WTC11 (cell line): ENCODE data around the gene CELF4. TPM values are rescaled to one million over a fixed set of nuclear protein-coding genes. Genes with fewer than 3 reads are reported as not detected.
"Not testable (repeated sequence)": the region's sequence is repeated elsewhere in the genome, so short reads cannot be mapped to it uniquely, and the experiment has no call there.

Source experiments
- ATAC-seq: fragments of 200-7000 bp; cut with Tn5 transposase; 2 replicates; pipeline ENCODE4 v1.10.0; 2021; ENCODE audit warnings: mild to moderate bottlenecking, moderate library complexity
- CTCF ChIA-PET: fragments of 300-600 bp; sonication (Branson Sonifier 250); formaldehyde crosslinking; loops from one replicate; lab custom pipeline; 2021; ENCODE audit warnings: antibody characterized with exemption; lab: Charles Lee
- POLR2A ChIA-PET: fragments of 350-600 bp; sonication (Branson Sonifier 250); formaldehyde crosslinking; loops from one replicate; lab custom pipeline; 2021; ENCODE audit warnings: antibody characterized with exemption; lab: Charles Lee
- DNase-seq: peaks from one replicate; pipeline ENCODE4 v3.0.0; 2021; ENCODE audit warnings: low spot score
- H3K27ac Mint-ChIP-seq: 2 replicates; pipeline ENCODE4 v1.8.0; 2021; ENCODE audit warnings: mixed read lengths
- H3K27me3 Mint-ChIP-seq: 2 replicates; pipeline ENCODE4 v1.8.0; 2021; ENCODE audit warnings: low read depth, mild to moderate bottlenecking, moderate library complexity, mixed read lengths
- H3K36me3 Mint-ChIP-seq: 2 replicates; pipeline ENCODE4 v1.8.0; 2021; ENCODE audit warnings: mixed read lengths
- H3K4me1 Mint-ChIP-seq: 2 replicates; pipeline ENCODE4 v1.8.0; 2022; ENCODE audit warnings: mixed read lengths
- H3K4me3 Mint-ChIP-seq: 2 replicates; pipeline ENCODE4 v1.8.0; 2021; ENCODE audit warnings: mild to moderate bottlenecking, moderate library complexity, mixed read lengths
- H3K9me3 Mint-ChIP-seq: 2 replicates; pipeline ENCODE4 v1.8.0; 2021; ENCODE audit warnings: mixed read lengths
- AFF4 ChIP-seq: sonication (generic); formaldehyde crosslinking; IDR thresholded peaks from 2 replicates; pipeline ENCODE4 v1.8.1; 2023; ENCODE audit warnings: mild to moderate bottlenecking, missing genetic modification reagents, borderline replicate concordance
- E2F1 ChIP-seq: sonication (generic); formaldehyde crosslinking; IDR thresholded peaks from 2 replicates; pipeline ENCODE4 v1.8.0; 2022; ENCODE audit warnings: mild to moderate bottlenecking, missing genetic modification reagents
- E2F5 ChIP-seq: sonication (generic); formaldehyde crosslinking; IDR thresholded peaks from 2 replicates; pipeline ENCODE4 v1.8.1; 2022; ENCODE audit warnings: mild to moderate bottlenecking, moderate library complexity, missing genetic modification reagents
- FOXJ3 ChIP-seq: sonication (generic); formaldehyde crosslinking; IDR thresholded peaks from 2 replicates; pipeline ENCODE4 v1.9.0; 2021; ENCODE audit warnings: missing genetic modification reagents, mild to moderate bottlenecking, borderline replicate concordance
- GRHL2 ChIP-seq: fragments of 250-450 bp; sonication (Bioruptor Pico); IDR thresholded peaks from 2 replicates; pipeline ENCODE4 v1.8.0; 2022; ENCODE audit warnings: mild to moderate bottlenecking, moderate library complexity; ENCODE audit not compliant: insufficient replicate concordance, severe bottlenecking
- GTF2I ChIP-seq: fragments of 250-450 bp; sonication (Bioruptor Pico); conservative IDR thresholded peaks from 2 replicates; pipeline ENCODE4 v1.4.0; 2021; ENCODE audit warnings: mild to moderate bottlenecking
- JAZF1 ChIP-seq: fragments of 250-450 bp; sonication (Bioruptor Pico); IDR thresholded peaks from 2 replicates; pipeline ENCODE4 v1.9.0; 2021; ENCODE audit warnings: moderate library complexity, mild to moderate bottlenecking, inconsistent platforms
- MLX ChIP-seq: sonication (generic); formaldehyde crosslinking; IDR thresholded peaks from 2 replicates; pipeline ENCODE4 v1.8.1; 2023; ENCODE audit warnings: mild to moderate bottlenecking, missing genetic modification reagents, moderate library complexity
- OVOL2 ChIP-seq: fragments of 250-450 bp; sonication (Bioruptor Pico); IDR thresholded peaks from 2 replicates; pipeline ENCODE4 v1.9.0; 2021; ENCODE audit warnings: mild to moderate bottlenecking, borderline replicate concordance
- SMAD3 ChIP-seq: sonication (generic); formaldehyde crosslinking; IDR thresholded peaks from 2 replicates; pipeline ENCODE4 v1.8.0; 2022; ENCODE audit warnings: missing genetic modification reagents, mild to moderate bottlenecking, borderline replicate concordance
- USF1 ChIP-seq: sonication (generic); formaldehyde crosslinking; IDR thresholded peaks from 2 replicates; pipeline ENCODE4 v1.8.0; 2022; ENCODE audit warnings: mild to moderate bottlenecking, missing genetic modification reagents
- ZBTB21 ChIP-seq: sonication (generic); formaldehyde crosslinking; IDR thresholded peaks from 2 replicates; pipeline ENCODE4 v1.8.1; 2023; ENCODE audit warnings: mild to moderate bottlenecking, missing genetic modification reagents, borderline replicate concordance
- ZBTB43 ChIP-seq: sonication (generic); formaldehyde crosslinking; IDR thresholded peaks from 2 replicates; pipeline ENCODE4 v1.8.1; 2023; ENCODE audit warnings: mild to moderate bottlenecking, missing genetic modification reagents
- ZNF263 ChIP-seq: sonication (generic); formaldehyde crosslinking; IDR thresholded peaks from 2 replicates; pipeline ENCODE4 v1.8.1; 2022; ENCODE audit warnings: low read depth, mild to moderate bottlenecking, moderate library complexity, missing genetic modification reagents
- ZNF425 ChIP-seq: fragments of 250-450 bp; sonication (Bioruptor Pico); conservative IDR thresholded peaks from 2 replicates; pipeline ENCODE4 v1.9.0; 2021; ENCODE audit warnings: mild to moderate bottlenecking
- ZNF532 ChIP-seq: fragments of 250-450 bp; sonication (Bioruptor Pico); IDR thresholded peaks from 2 replicates; pipeline ENCODE4 v1.9.0; 2021; ENCODE audit warnings: mild to moderate bottlenecking, borderline replicate concordance
- total RNA-seq: library from RNA; stranded (reverse); gene quantifications from 3 replicates; pipeline ENCODE4 v1.2.3, GENCODE V29; 2021

The CELF4 gene
- total RNA-seq, 1 experiment from 2014 or later: 2.9 TPM

GRCh38 chr18:37464257-37464656 lies 101.3 kb downstream of the CELF4 start:
- H3K9me3 Mint-ChIP-seq: no peaks in the 10 kb centered on the region
- ChIA-PET CTCF (no interaction called here), POLR2A (no interaction called here)
- H3K27me3 Mint-ChIP-seq: peaks cover 2% of the 10 kb centered on the region
- peaks cover 9% of the 10 kb centered on the region for H3K4me1 Mint-ChIP-seq
- ATAC-seq (no peak), DNase-seq (no peak)
- H3K27ac Mint-ChIP-seq: no peak overlapping the region
- no peak overlapping the region for H3K4me3 Mint-ChIP-seq
- TF ChIP-seq OVOL2: no peak
- TF ChIP-seq JAZF1 (CRISPR knock-in tag): no peak
- no peak for TF ChIP-seq ZNF532
- no peak for TF ChIP-seq E2F5 (CRISPR knock-in tag)
- TF ChIP-seq USF1 (CRISPR knock-in tag): no peak
- TF ChIP-seq FOXJ3 (CRISPR knock-in tag): no peak
- no peak for TF ChIP-seq AFF4 (CRISPR knock-in tag)
- TF ChIP-seq GRHL2 (CRISPR knock-in tag): no peak
- no peak for TF ChIP-seq GTF2I (CRISPR knock-in tag)
- no peak for TF ChIP-seq MLX (CRISPR knock-in tag)
- TF ChIP-seq ZBTB21 (CRISPR knock-in tag): no peak
- H3K36me3 Mint-ChIP-seq: no peaks in the 10 kb centered on the region

- H3K27ac Mint-ChIP-seq, H3K9me3 Mint-ChIP-seq, H3K4me1 Mint-ChIP-seq, DNase-seq, H3K27me3 Mint-ChIP-seq, POLR2A ChIA-PET, ATAC-seq, H3K4me3 Mint-ChIP-seq, H3K36me3 Mint-ChIP-seq: not testable (repeated sequence)
- CTCF ChIA-PET: interaction anchor here (0.8 to 1.3 kb wide), 3 partner anchors 12 to 76 kb away, joined by 3 to 4 read pairs (median 3); no protein-coding TSS in a partner anchor
Observed at GRCh38 chr18:37461329-37461728, 104.3 kb downstream of the CELF4 start.

- CTCF ChIA-PET: no interaction called here
- Mint-ChIP-seq H3K4me3 (no peak overlapping the region), H3K27ac (no peak overlapping the region), H3K27me3 (peaks cover 7% of the 10 kb centered on the region), H3K9me3 (no peaks in the 10 kb centered on the region), H3K4me1 (peaks cover 6% of the 10 kb centered on the region; the same call in 1 of the 2 replicates), H3K36me3 (no peaks in the 10 kb centered on the region)
- ATAC-seq (no peak), DNase-seq (no peak)
- POLR2A ChIA-PET: no interaction called here
- TF ChIP-seq ZBTB43 (CRISPR knock-in tag): no peak
- no peak for TF ChIP-seq ZNF425 (CRISPR knock-in tag)
- no peak for TF ChIP-seq E2F1 (CRISPR knock-in tag)
- TF ChIP-seq SMAD3 (CRISPR knock-in tag): no peak
- no peak for TF ChIP-seq ZNF263 (CRISPR knock-in tag)
Observed at GRCh38 chr18:37460604-37461003, 105.0 kb downstream of the CELF4 start.
